ENCODE measurements around the gene TAF1B.
A peak's percentile ranks its signal among the peaks of the same experiment; 100 is the strongest.

TAF1B gene

GRCh38 chr2:9843229-9844035 is at the start of gene TAF1B:
TAF1B (plus strand) TSS chr2:9843474; CDS start chr2:9843542, 68 bp downstream.
- H3K27me3 Mint-ChIP-seq = no peaks in the 10 kb centered on the region
- no peaks in the 10 kb centered on the region for H3K9me3 Mint-ChIP-seq
- peak within 1 kb of the TSS; percentile 91 for H3K27ac Mint-ChIP-seq
- H3K36me3 Mint-ChIP-seq = peaks cover 21% of the 10 kb centered on the region
- peaks cover 37% of the 10 kb centered on the region for H3K4me1 Mint-ChIP-seq
- peak; percentile 95 for ATAC-seq
- H3K4me3 Mint-ChIP-seq = peak within 1 kb of the TSS; percentile 82

- H3K4me3 Mint-ChIP-seq = no peak overlapping the region
- H3K4me1 Mint-ChIP-seq = peaks cover 27% of the 10 kb centered on the region
- no peaks in the 10 kb centered on the region for H3K9me3 Mint-ChIP-seq
- no peaks in the 10 kb centered on the region for H3K27me3 Mint-ChIP-seq
- peak overlapping the region; percentile 35 for H3K27ac Mint-ChIP-seq
- no peaks in the 10 kb centered on the region for H3K36me3 Mint-ChIP-seq
- no peak for ATAC-seq
These were observed 49.2 kb upstream of the TAF1B start for GRCh38 chr2:9793918-9794717.

- no peaks in the 10 kb centered on the region for H3K27me3 Mint-ChIP-seq
- H3K4me1 Mint-ChIP-seq = peaks cover 35% of the 10 kb centered on the region
- no peaks in the 10 kb centered on the region for H3K36me3 Mint-ChIP-seq
- no peak overlapping the region for H3K27ac Mint-ChIP-seq
- H3K4me3 Mint-ChIP-seq = no peak overlapping the region
- no peak for ATAC-seq
- no peaks in the 10 kb centered on the region for H3K9me3 Mint-ChIP-seq
These were observed 48.2 kb upstream of the TAF1B start for GRCh38 chr2:9795071-9795470.

GRCh38 chr2:9796056-9797010 is 46.9 kb upstream of the TAF1B start:
- ATAC-seq = no peak
- Mint-ChIP-seq H3K9me3 (no peaks in the 10 kb centered on the region), H3K27me3 (no peaks in the 10 kb centered on the region), H3K36me3 (no peaks in the 10 kb centered on the region), H3K27ac (no peak overlapping the region), H3K4me1 (peaks cover 48% of the 10 kb centered on the region), H3K4me3 (no peak overlapping the region)

- Mint-ChIP-seq H3K27ac (no peak overlapping the region), H3K9me3 (no peaks in the 10 kb centered on the region), H3K27me3 (no peaks in the 10 kb centered on the region), H3K36me3 (no peaks in the 10 kb centered on the region), H3K4me3 (no peak overlapping the region), H3K4me1 (peaks cover 48% of the 10 kb centered on the region)
- no peak for ATAC-seq
These were observed 46.2 kb upstream of the TAF1B start for GRCh38 chr2:9797086-9797485.

- Mint-ChIP-seq H3K4me3 (no peak overlapping the region), H3K27ac (no peak overlapping the region)
- no peak for ATAC-seq
These were observed 45.4 kb upstream of the TAF1B start for GRCh38 chr2:9797681-9798556.

GRCh38 chr2:9799011-9799596 is 44.2 kb upstream of the TAF1B start:
- Mint-ChIP-seq H3K4me3 (peak overlapping the region; percentile 49), H3K36me3 (no peaks in the 10 kb centered on the region), H3K27me3 (no peaks in the 10 kb centered on the region), H3K9me3 (no peaks in the 10 kb centered on the region), H3K4me1 (peaks cover 38% of the 10 kb centered on the region), H3K27ac (peak overlapping the region; percentile 33)
- ATAC-seq = peak; percentile 13

More at GRCh38 chr2:9797681-9798556, 45.4 kb upstream of the TAF1B start:
- peaks cover 47% of the 10 kb centered on the region for H3K4me1 Mint-ChIP-seq
- H3K36me3 Mint-ChIP-seq = no peaks in the 10 kb centered on the region
- no peaks in the 10 kb centered on the region for H3K27me3 Mint-ChIP-seq
- no peaks in the 10 kb centered on the region for H3K9me3 Mint-ChIP-seq

GRCh38 chr2:9799729-9800632 is 43.3 kb upstream of the TAF1B start:
- Mint-ChIP-seq H3K4me3 (peak overlapping the region; percentile 49), H3K4me1 (peaks cover 31% of the 10 kb centered on the region), H3K9me3 (no peaks in the 10 kb centered on the region), H3K27me3 (no peaks in the 10 kb centered on the region), H3K27ac (peak overlapping the region; percentile 33), H3K36me3 (no peaks in the 10 kb centered on the region)
- ATAC-seq = peak; percentile 86

GRCh38 chr2:9800639-9800974 is 42.7 kb upstream of the TAF1B start:
- Mint-ChIP-seq H3K27ac (no peak overlapping the region), H3K4me1 (peaks cover 31% of the 10 kb centered on the region), H3K36me3 (no peaks in the 10 kb centered on the region), H3K27me3 (no peaks in the 10 kb centered on the region), H3K9me3 (no peaks in the 10 kb centered on the region), H3K4me3 (no peak overlapping the region)
- ATAC-seq = no peak

GRCh38 chr2:9800975-9801726 is 42.1 kb upstream of the TAF1B start:
- Mint-ChIP-seq H3K4me3 (no peak overlapping the region), H3K4me1 (peaks cover 31% of the 10 kb centered on the region), H3K36me3 (no peaks in the 10 kb centered on the region), H3K9me3 (no peaks in the 10 kb centered on the region), H3K27me3 (no peaks in the 10 kb centered on the region), H3K27ac (no peak overlapping the region)
- peak; percentile 44 for ATAC-seq

GRCh38 chr2:9802576-9802993 is 40.7 kb upstream of the TAF1B start:
- no peaks in the 10 kb centered on the region for H3K9me3 Mint-ChIP-seq
- ATAC-seq = no peak
- no peak overlapping the region for H3K27ac Mint-ChIP-seq
- no peak overlapping the region for H3K4me3 Mint-ChIP-seq
- peaks cover 5% of the 10 kb centered on the region for H3K27me3 Mint-ChIP-seq
- no peaks in the 10 kb centered on the region for H3K36me3 Mint-ChIP-seq
- peaks cover 31% of the 10 kb centered on the region for H3K4me1 Mint-ChIP-seq

GRCh38 chr2:9803023-9803805 is 40.1 kb upstream of the TAF1B start:
- Mint-ChIP-seq H3K27me3 (peaks cover 11% of the 10 kb centered on the region), H3K9me3 (no peaks in the 10 kb centered on the region), H3K4me1 (peaks cover 31% of the 10 kb centered on the region), H3K27ac (no peak overlapping the region), H3K36me3 (no peaks in the 10 kb centered on the region), H3K4me3 (no peak overlapping the region)
- no peak for ATAC-seq
